ENCODE measurements around the gene LOXL3.

DNA sequence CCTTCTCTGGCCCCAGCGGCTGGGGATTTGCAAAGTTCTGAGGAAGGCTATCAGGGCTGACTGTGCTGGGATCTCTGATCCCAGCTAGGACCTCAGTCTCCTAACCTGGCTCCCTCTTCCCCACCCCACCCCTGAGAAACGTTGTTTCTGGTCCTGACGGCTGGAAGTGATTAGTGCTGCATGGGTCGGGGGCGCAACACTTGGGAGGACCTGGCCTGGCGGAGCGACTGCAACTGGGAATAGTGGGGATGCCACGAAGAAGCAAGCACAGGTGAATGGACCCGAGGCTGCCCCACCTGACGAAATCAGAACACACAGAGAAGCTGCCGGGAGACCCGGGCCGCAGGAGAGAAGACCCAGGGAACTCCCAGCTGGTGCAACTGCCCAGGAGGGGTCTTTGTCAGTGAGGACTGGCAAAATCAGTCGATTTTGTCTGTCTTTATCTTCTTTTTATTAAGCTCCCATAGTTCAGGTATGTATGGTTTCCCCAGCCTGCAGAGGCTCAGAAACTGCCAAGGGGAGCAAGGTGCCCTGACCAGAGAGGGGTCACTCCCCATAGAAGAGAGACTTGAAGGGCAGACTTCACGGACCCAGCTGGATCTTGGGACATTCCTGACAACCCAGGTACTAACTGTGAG, 53.7 kb downstream of the LOXL3 start:
- TF ChIP-seq, protein P1, sequence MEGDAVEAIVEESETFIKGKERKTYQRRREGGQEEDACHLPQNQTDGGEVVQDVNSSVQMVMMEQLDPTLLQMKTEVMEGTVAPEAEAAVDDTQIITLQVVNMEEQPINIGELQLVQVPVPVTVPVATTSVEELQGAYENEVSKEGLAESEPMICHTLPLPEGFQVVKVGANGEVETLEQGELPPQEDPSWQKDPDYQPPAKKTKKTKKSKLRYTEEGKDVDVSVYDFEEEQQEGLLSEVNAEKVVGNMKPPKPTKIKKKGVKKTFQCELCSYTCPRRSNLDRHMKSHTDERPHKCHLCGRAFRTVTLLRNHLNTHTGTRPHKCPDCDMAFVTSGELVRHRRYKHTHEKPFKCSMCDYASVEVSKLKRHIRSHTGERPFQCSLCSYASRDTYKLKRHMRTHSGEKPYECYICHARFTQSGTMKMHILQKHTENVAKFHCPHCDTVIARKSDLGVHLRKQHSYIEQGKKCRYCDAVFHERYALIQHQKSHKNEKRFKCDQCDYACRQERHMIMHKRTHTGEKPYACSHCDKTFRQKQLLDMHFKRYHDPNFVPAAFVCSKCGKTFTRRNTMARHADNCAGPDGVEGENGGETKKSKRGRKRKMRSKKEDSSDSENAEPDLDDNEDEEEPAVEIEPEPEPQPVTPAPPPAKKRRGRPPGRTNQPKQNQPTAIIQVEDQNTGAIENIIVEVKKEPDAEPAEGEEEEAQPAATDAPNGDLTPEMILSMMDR (IDR thresholded peaks at IDR 0.05): no peak
- no peak for TF ChIP-seq POLR2A (IDR thresholded peaks at IDR 0.05)
